ENCODE measurements around the gene ZPBP2. TPM values are rescaled to one million over a fixed set of nuclear protein-coding genes. Genes with fewer than 3 reads are reported as not detected.
A peak's percentile ranks its signal among the peaks of the same experiment; 100 is the strongest.
"Not testable (repeated sequence)": the region's sequence is repeated elsewhere in the genome, so short reads cannot be mapped to it uniquely, and the experiment has no call there.

Gene ZPBP2
- total and polyA plus RNA-seq, 12 donors = not detected

GRCh38 chr17:39871801-39872200, 3.8 kb downstream of the ZPBP2 start:
- 64 to 74% methylated on average over 2 of the region's 2 CpGs for WGBS, 2 donors
- DNase-seq (no peak), ATAC-seq (no peak)
- Histone ChIP-seq H3K36me3 (no peaks in the 10 kb centered on the region), H3K4me3 (no peak overlapping the region), H3K4me1 (no peaks in the 10 kb centered on the region), H3K9me3 (peaks cover 0 to 8% (median 0%) of the 10 kb centered on the region in 11 donors), H3K27ac (no peak overlapping the region), H3K27me3 (peaks cover 0 to 58% (median 41%) of the 10 kb centered on the region in 7 donors)
- TF ChIP-seq, protein P1, sequence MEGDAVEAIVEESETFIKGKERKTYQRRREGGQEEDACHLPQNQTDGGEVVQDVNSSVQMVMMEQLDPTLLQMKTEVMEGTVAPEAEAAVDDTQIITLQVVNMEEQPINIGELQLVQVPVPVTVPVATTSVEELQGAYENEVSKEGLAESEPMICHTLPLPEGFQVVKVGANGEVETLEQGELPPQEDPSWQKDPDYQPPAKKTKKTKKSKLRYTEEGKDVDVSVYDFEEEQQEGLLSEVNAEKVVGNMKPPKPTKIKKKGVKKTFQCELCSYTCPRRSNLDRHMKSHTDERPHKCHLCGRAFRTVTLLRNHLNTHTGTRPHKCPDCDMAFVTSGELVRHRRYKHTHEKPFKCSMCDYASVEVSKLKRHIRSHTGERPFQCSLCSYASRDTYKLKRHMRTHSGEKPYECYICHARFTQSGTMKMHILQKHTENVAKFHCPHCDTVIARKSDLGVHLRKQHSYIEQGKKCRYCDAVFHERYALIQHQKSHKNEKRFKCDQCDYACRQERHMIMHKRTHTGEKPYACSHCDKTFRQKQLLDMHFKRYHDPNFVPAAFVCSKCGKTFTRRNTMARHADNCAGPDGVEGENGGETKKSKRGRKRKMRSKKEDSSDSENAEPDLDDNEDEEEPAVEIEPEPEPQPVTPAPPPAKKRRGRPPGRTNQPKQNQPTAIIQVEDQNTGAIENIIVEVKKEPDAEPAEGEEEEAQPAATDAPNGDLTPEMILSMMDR (IDR thresholded peaks at IDR 0.05) = no peak
- intact Hi-C loops (cut with DNase I) = loop anchor here in 4 of 10 donors (2.0 to 5.0 kb wide), 2 partner anchors 109 to 110 kb away; partner anchors contain the start of gene PSMD3 (in 4 of the 4)

DNA sequence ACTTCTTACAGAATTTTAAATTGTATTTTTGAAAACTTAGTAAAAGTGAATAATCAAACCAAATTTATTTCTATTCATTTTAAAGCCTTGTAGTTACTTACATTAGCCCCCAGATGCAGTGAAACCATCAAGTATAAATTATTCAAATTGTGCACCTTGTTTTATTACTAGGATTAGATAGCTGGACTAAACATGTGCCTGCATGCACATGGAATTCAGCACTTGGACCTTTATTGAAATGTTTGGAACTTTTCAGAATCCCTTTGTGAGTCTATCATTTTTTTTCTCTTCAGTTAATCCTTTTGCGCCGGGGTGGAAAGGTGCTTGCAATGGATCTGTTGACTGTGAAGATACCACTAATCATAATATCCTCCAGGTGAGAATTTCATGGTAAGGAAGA, 4.7 kb downstream of the ZPBP2 start:
- intact Hi-C loops (cut with DNase I) = loop anchor here in 4 of 10 donors (2.0 to 5.0 kb wide), 2 partner anchors 108 to 110 kb away; partner anchors contain the start of gene PSMD3 (in 4 of the 4)
- DNase-seq = no peak
- TF ChIP-seq, protein P1 (IDR thresholded peaks at IDR 0.05) = peak in 5 of 9 donors; percentile 8 to 58 (median 32)
- H3K4me1 ChIP-seq = no peaks in the 10 kb centered on the region
- ATAC-seq = no peak
- H3K9me3 ChIP-seq = peaks cover 0 to 4% (median 0%) of the 10 kb centered on the region in 11 donors
- WGBS, 2 donors = 82 to 88% methylated on average over 2 of the region's 2 CpGs
- no peak overlapping the region for H3K27ac ChIP-seq
- no peak overlapping the region for H3K4me3 ChIP-seq
- H3K27me3 ChIP-seq = peaks cover 0 to 55% (median 34%) of the 10 kb centered on the region in 7 donors
- no peaks in the 10 kb centered on the region for H3K36me3 ChIP-seq

DNA sequence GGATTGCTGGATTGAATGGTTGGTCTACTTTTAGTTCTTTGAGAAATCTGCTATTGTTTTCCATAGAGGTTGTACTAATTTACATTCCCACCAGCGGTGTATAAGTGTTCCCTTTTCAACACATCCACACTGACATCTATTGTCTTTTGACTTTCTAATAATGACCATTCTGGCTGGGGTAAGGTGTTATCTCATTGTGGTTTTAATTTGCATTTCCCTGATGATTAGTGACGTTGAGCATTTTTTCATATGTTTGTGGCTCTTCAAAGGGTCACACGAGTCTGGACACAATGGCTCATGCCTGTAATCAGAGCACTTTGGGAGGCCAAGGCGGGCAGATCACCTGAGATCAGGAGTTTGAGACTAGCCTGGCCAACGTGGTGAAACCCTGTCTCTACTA, 18.1 kb downstream of the ZPBP2 start:
- peaks cover 0 to 52% (median 28%) of the 10 kb centered on the region in 7 donors for H3K27me3 ChIP-seq
- not testable (repeated sequence) for ATAC-seq, DNase-seq, H3K36me3 ChIP-seq, H3K9me3 ChIP-seq, H3K4me1 ChIP-seq, H3K27ac ChIP-seq, H3K4me3 ChIP-seq
- intact Hi-C loops (cut with DNase I) = loop anchor here in 1 of 10 donors (10.0 kb wide), 1 partner anchor 89 kb away; no protein-coding TSS in a partner anchor
- WGBS, 2 donors = 57 to 61% methylated on average over 5 of the region's 5 CpGs

DNA sequence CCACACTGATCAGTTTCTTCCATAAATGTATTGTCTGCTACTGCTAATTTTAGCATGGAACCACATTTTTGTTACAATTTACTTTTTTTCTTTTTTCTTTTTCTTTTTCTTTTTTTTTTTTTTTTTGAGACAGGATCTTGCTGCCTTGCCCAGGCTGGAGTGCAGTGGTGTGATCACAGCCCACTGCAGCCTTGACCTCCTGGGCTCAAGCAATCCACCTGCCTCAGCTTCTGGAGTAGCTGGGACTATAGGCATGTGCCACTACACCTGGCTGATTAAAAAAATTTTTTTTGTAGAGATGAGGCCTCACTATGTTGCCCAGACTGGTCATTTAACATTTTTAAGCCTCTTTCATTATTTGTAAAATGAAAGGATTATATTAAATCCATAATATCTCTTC, 19.1 kb downstream of the ZPBP2 start:
- DNase-seq (no peak), ATAC-seq (no peak)
- no peaks in the 10 kb centered on the region for H3K36me3 ChIP-seq
- TF ChIP-seq, protein P1 (IDR thresholded peaks at IDR 0.05) = no peak
- intact Hi-C loops (cut with DNase I) = loop anchor here in 1 of 10 donors (10.0 kb wide), 1 partner anchor 88 kb away; no protein-coding TSS in a partner anchor
- H3K4me1 ChIP-seq = no peaks in the 10 kb centered on the region
- H3K27ac ChIP-seq = no peak overlapping the region
- H3K4me3 ChIP-seq = no peak overlapping the region
- H3K27me3 ChIP-seq = peaks cover 0 to 61% (median 29%) of the 10 kb centered on the region in 7 donors
- H3K9me3 ChIP-seq = peaks cover 0 to 4% (median 0%) of the 10 kb centered on the region in 11 donors

DNA sequence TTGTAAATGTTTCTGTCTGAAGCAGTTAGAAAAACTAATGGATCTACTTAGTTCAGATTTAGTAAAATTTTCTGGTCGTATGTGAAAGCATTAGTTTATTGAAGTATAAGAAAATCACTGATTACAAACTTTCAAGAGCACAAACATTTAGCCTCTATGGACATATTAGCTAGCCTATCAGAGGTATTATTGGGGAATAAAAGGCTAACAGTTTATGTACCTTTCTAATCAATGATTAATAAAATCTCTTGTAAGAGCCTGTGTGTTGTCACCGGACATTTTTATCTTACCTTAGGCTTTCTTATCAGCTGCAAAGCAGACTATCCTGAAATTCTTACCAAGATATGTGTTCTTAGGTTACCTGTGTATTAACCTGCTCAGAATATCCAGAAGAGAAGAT, 21.2 kb downstream of the ZPBP2 start:
- Histone ChIP-seq H3K4me1 (no peaks in the 10 kb centered on the region), H3K27ac (no peak overlapping the region), H3K9me3 (peaks cover 0 to 4% (median 0%) of the 10 kb centered on the region in 11 donors), H3K4me3 (no peak overlapping the region), H3K36me3 (no peaks in the 10 kb centered on the region), H3K27me3 (peaks cover 0 to 59% (median 31%) of the 10 kb centered on the region in 7 donors)
- DNase-seq (no peak), ATAC-seq (no peak)
- intact Hi-C loops (cut with DNase I) = loop anchor here in 1 of 10 donors (10.0 kb wide), 1 partner anchor 86 kb away; no protein-coding TSS in a partner anchor
- TF ChIP-seq, protein P1 (IDR thresholded peaks at IDR 0.05) = no peak
- 34 to 50% methylated on average over 2 of the region's 2 CpGs for WGBS, 2 donors

All from heart right ventricle (tissue), 16 donors.